Right lobe of liver (tissue), 6 donors: Measurements from ENCODE around the gene SLC6A19. TPM values are rescaled to one million over a fixed set of nuclear protein-coding genes. Genes with fewer than 3 reads are reported as not detected.
"Not testable (repeated sequence)": the region's sequence is repeated elsewhere in the genome, so short reads cannot be mapped to it uniquely, and the experiment has no call there.

Source experiments
- ATAC-seq, 4 donors: fragments of 200-7000 bp; cut with Tn5 transposase; one replicate each; pipeline ENCODE4 v1.9.1; 2020; ENCODE audit warnings: mild to moderate bottlenecking in 4 of 4, moderate library complexity in 4 of 4
- DNase-seq, 3 donors: peaks; one replicate each; pipeline ENCODE4 v3.0.0-alpha.2; 2020
- H3K27ac ChIP-seq, 3 donors: fragments of 200-600 bp; one replicate each; pipeline ENCODE4 v1.8.0; 2022
- H3K27me3 ChIP-seq, 2 donors: fragments of 200-600 bp; one replicate each; pipeline ENCODE4 v1.8.0; 2022
- H3K36me3 ChIP-seq, 4 donors: fragments of 200-600 bp; sonication (generic) in 1 of 4; one replicate each; pipeline versions ENCODE4 v1.5.1 to v1.8.0; 2017 to 2022; ENCODE audit warnings: control low read depth in 1 of 4
- H3K4me1 ChIP-seq, 4 donors: fragments of 200-600 bp; sonication (generic) in 1 of 4; one replicate each; pipeline versions ENCODE4 v1.5.1 to v1.8.0; 2017 to 2022; ENCODE audit warnings: control low read depth in 1 of 4
- H3K4me3 ChIP-seq, 3 donors: fragments of 200-600 bp; one replicate each; pipeline ENCODE4 v1.8.0; 2022
- H3K9me3 ChIP-seq, 4 donors: fragments of 200-600 bp; sonication (generic) in 1 of 4; one replicate each; pipeline versions ENCODE4 v1.5.1 to v1.8.0; 2017 to 2022; ENCODE audit warnings: control low read depth in 1 of 4
- POLR2A ChIP-seq: fragments of 450-650 bp; IDR thresholded peaks from one replicate; pipeline ENCODE4 v1.6.1; 2017; ENCODE audit warnings: antibody characterized with exemption, mild to moderate bottlenecking
- WGBS: methylation state at CpG from one replicate; pipeline ENCODE4 v1.1.6; 2018; ENCODE audit warnings: low coverage, low lambda C conversion rate; ENCODE audit not compliant: insufficient coverage; ENCODE audit errors: missing lambda C conversion rate; 5-methylcytosine and 5-hydroxymethylcytosine counted together
- intact Hi-C, 2 donors: fragments of 100-400 bp; cut with DNase I; formaldehyde crosslinking; loops; one replicate each; pipeline versions ENCODE4 v1.11.2 to v1.14.1; 2022
- total RNA-seq, 6 experiments: library from RNA; depleted of rRNA in 2 of 6; stranded (reverse); fragments of >200 nt in 2 of 6; fragmentation: NEBNext Ultra II Directional in 3 of 6; extraction: Animal tissue kit (Norgen Biotek cat#: 25700) in 3 of 6; gene quantifications; one replicate each; pipeline versions ENCODE4 v1.1.0 to v1.2.4, GENCODE V29; 2016 to 2023
- TF ChIP-seq, protein P1 (sequence below), 4 donors: fragments of 200-600 bp in 3 of 4; fragments of 450-650 bp in 1 of 4; IDR thresholded peaks; one replicate each; pipeline versions ENCODE4 v1.5.1 to v1.8.0; 2016 to 2022; ENCODE audit warnings: antibody characterized with exemption in 4 of 4, mild to moderate bottlenecking in 2 of 4
- donor health status: DM: no; HTN: yes; CAD: no.
- donor health status: DM: no; HTN: no; CAD: no.
- donor health status: DM: no; HTN: no; CAD: no.
- donor health status: DM: no; HTN: yes; CAD: no.
- donor health status: DM: no; HTN: yes; CAD: no.

SLC6A19 gene
- total RNA-seq, 6 experiments from 2014 or later: 0.12 to 0.93 (median 0.41) TPM

DNA sequence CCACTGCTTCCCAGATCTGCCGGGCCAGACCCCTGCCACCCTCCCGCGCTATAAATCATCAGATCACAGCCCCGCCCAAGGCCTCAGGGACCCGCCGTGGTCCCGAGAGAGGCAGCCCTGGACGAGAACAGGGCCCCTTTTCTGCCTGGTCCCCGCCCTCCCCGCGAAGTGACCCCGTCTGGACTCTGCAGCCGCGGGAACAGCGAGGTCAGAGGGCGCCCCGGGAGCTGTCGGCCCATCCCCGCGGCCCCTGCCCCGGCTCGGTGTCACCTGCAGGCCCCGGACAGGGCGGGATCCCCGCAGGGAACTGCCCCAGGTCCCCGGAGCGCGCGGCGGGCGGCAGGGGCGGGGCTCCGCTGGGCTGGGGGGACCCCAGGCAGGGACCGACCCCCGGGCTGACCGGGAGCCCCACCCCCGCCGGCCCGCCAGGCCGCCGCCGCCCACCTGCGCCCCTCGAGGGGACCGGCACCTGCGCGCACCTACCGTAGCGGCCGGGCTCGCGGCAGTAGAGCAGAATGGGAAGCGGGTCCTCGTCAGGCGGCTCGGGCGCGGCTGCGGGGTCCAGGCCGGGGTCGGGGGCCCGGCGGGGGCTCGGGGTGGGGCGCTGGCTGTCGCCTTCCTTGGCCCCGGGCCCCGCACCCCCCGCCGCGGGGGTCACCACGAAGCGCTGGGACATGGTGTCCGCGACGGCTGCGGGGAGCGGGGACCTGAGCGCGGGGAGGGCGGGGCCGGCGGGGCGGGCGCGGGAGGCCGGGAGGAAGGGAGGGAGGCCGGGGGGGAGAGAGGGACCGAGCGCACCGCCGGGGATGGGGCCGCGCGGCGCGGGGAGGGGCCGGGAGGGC is 46.0 kb upstream of the SLC6A19 start:
- Histone ChIP-seq H3K9me3 (no peaks in the 10 kb centered on the region), H3K27me3 (peaks cover 0 to 17% of the 10 kb centered on the region in 2 donors), H3K36me3 (no peaks in the 10 kb centered on the region), H3K27ac (no peak overlapping the region), H3K4me3 (no peak overlapping the region), H3K4me1 (no peaks in the 10 kb centered on the region)
- DNase-seq (peak in 1 of 3 donors; percentile 53), ATAC-seq (peak in 3 of 4 donors; percentile 21 to 41 (median 21))
- TF ChIP-seq, protein P1, sequence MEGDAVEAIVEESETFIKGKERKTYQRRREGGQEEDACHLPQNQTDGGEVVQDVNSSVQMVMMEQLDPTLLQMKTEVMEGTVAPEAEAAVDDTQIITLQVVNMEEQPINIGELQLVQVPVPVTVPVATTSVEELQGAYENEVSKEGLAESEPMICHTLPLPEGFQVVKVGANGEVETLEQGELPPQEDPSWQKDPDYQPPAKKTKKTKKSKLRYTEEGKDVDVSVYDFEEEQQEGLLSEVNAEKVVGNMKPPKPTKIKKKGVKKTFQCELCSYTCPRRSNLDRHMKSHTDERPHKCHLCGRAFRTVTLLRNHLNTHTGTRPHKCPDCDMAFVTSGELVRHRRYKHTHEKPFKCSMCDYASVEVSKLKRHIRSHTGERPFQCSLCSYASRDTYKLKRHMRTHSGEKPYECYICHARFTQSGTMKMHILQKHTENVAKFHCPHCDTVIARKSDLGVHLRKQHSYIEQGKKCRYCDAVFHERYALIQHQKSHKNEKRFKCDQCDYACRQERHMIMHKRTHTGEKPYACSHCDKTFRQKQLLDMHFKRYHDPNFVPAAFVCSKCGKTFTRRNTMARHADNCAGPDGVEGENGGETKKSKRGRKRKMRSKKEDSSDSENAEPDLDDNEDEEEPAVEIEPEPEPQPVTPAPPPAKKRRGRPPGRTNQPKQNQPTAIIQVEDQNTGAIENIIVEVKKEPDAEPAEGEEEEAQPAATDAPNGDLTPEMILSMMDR (IDR thresholded peaks at IDR 0.05): no peak
- TF ChIP-seq POLR2A: no peak
- 0% methylated on average over 1 of the region's 98 CpGs for WGBS
- intact Hi-C loops: no loop called here

DNA sequence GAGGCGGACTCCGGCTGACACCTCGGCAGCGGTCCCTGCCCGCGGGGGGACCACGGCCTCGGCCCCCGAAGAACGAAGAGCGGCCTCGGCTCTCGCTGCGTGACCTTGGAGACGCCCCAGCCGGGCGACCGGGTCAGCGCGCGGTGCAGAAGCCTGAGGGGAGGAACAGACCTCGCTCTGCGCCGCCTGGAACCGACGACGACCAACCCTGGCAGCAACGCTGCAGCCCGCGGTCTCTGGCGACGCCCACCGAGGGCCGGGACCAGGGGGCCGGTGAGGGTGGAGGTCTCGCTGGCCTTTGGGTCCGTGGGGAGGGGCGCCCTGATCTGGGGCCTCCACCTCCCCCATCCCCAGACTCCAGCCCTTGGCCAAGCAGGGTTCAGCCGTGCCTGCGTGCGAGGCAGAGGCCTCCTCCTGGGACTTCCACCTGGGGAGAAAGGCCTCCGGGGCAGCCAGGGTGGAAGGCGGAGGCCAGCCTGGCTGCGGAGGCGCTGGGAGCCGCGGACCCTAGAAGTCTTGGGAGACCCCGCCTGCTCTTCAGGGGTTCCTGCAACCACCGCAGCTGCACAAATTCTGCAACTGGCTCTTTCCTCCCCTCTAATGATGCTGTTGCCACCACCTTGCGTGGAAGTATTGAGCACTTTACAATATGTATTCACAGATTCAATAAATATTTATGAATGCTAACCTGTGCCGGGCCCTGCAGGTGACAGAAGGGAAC is 45.2 kb upstream of the SLC6A19 start:
- H3K27ac ChIP-seq: no peak overlapping the region
- whole genome bisulfite sequencing: no CpG with 5 or more reads among the region's 51 CpGs
- intact Hi-C loops: no loop called here

DNA sequence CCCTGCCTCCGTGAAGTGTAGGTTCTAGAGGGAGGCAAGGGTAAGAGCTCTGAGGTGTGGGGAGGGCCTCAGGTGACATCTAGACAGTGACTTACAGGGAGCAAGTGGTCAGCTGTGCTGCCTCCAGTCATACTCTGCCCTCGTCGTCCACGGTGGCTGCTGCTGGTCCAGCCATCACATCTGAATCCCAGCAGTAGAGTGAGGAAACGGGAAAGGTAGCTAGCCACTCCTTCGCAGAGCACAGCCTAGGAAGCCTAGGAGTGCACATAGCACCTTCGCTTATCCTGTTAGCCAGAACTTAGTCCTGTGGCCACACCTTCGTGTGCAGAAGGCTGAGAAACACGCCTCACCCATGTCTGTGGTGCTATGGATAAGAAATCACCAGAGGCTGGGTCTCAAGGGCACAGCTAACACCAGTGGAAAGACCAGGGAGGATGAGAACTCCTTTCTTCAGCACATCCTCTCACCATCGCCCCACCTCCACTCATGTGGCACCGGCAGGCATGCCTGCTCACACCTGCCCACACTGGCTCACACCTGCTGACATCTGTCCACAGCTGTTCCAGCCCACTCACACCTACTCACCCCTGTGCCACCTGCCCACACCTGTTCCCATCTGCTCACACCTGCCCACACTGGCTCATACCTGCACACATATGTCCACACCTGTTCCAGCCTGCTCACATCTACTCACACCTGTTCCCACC is 44.5 kb upstream of the SLC6A19 start:
- Histone ChIP-seq H3K9me3 (no peaks in the 10 kb centered on the region), H3K27ac (no peak overlapping the region), H3K4me3 (no peak overlapping the region), H3K36me3 (no peaks in the 10 kb centered on the region), H3K27me3 (peaks cover 0 to 17% of the 10 kb centered on the region in 2 donors), H3K4me1 (no peaks in the 10 kb centered on the region)
- TF ChIP-seq, protein P1 (IDR thresholded peaks at IDR 0.05): no peak
- TF ChIP-seq POLR2A: no peak
- ATAC-seq (no peak), DNase-seq (peak in 1 of 3 donors; percentile 35)
- intact Hi-C loops: no loop called here
- 60% methylated on average over 1 of the region's 11 CpGs for WGBS

More for the DNA sequence above, 45.2 kb upstream of the SLC6A19 start:
- Histone ChIP-seq H3K27me3 (peaks cover 0 to 17% of the 10 kb centered on the region in 2 donors), H3K4me1 (no peaks in the 10 kb centered on the region), H3K9me3 (no peaks in the 10 kb centered on the region), H3K4me3 (no peak overlapping the region), H3K36me3 (no peaks in the 10 kb centered on the region)
- no peak for ATAC-seq
- TF ChIP-seq POLR2A: no peak
- TF ChIP-seq, protein P1 (IDR thresholded peaks at IDR 0.05): no peak
- peak in 1 of 3 donors; percentile 36 for DNase-seq

DNA sequence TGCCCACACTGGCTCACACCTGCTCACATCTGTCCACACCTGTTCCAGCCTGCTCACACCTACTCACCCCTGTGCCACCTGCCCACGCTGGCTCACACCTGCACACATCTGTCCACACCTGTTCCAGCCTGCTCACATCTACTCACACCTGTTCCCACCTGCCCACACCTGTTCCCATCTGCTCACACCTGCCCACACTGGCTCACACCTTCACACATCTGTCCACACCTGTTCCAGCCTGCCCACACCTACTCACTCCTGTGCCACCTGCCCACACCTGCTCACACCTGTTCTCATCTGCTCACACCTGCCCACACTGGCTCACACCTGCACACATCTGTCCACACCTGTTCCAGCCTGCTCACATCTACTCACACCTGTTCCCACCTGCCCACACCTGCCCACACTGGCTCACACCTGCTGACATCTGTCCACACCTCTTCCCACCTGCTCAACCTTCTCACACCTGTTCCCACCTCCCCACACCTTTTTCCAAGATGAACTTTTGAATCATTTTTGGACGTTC is 43.9 kb upstream of the SLC6A19 start:
- DNase-seq: peak in 1 of 3 donors; percentile 43
- H3K27me3 ChIP-seq: peaks cover 0 to 17% of the 10 kb centered on the region in 2 donors
- H3K9me3 ChIP-seq, H3K27ac ChIP-seq, H3K4me1 ChIP-seq, intact Hi-C loops, ATAC-seq, H3K4me3 ChIP-seq, H3K36me3 ChIP-seq: not testable (repeated sequence)
- WGBS: 67% methylated on average over 2 of the region's 2 CpGs
